Endothelial cell of umbilical vein (primary cell): ENCODE data around the gene YTHDF2. TPM values are rescaled to one million over a fixed set of nuclear protein-coding genes. Genes with fewer than 3 reads are reported as not detected.

Source experiments
- BruUV-seq: library from RNA; stranded (reverse); fragments of 400-500 nt; replicated peaks from 2 replicates; lab custom pipeline; 2021; lab: Mats Ljungman, UMichigan
- CTCF ChIA-PET: fragments of 300-600, 350-600 bp; sonication (Branson Sonifier 250); formaldehyde crosslinking; loops from one replicate; lab custom pipeline; 2021; ENCODE audit warnings: antibody characterized with exemption, inconsistent platforms; lab: Charles Lee
- POLR2A ChIA-PET: fragments of 300-600, 350-600 bp; sonication (Branson Sonifier 250); formaldehyde crosslinking; loops from one replicate; lab custom pipeline; 2021; ENCODE audit warnings: antibody characterized with exemption, inconsistent platforms; lab: Charles Lee
- DNase-seq: peaks from one replicate; pipeline ENCODE4 v3.0.0-alpha.2; 2011; ENCODE audit warnings: low read depth, low spot score
- FAIRE-seq: peaks from 2 replicates; lab custom pipeline; 2011; peaks lifted over from hg19 to GRCh38; lab: Jason Lieb, UNC
- H2AFZ ChIP-seq: 2 replicates; pipeline ENCODE4 v1.6.0; 2012; ENCODE audit warnings: low read depth, low read length, control low read depth, inconsistent platforms
- H3K27ac ChIP-seq: 2 replicates; pipeline ENCODE4 v1.5.1; 2011; ENCODE audit warnings: low read depth, mild to moderate bottlenecking, control low read depth, low read length, moderate library complexity; ENCODE audit not compliant: insufficient read depth
- H3K27me3 ChIP-seq, 2 experiments: 2 replicates each; pipeline versions ENCODE4 v1.6.0 to v1.6.1; 2011; ENCODE audit warnings: low read length in 2 of 2, mixed read lengths in 1 of 2; ENCODE audit not compliant: control insufficient read depth in 2 of 2, insufficient read depth in 2 of 2
- H3K36me3 ChIP-seq, 2 experiments: 2 replicates in 1 of 2; 3 replicates in 1 of 2; pipeline ENCODE4 v1.5.1; 2011; ENCODE audit warnings: low read length in 2 of 2, mild to moderate bottlenecking in 1 of 2, moderate library complexity in 1 of 2; ENCODE audit not compliant: control insufficient read depth in 2 of 2, insufficient read depth in 2 of 2; ENCODE audit errors: extremely low read depth in 1 of 2
- H3K4me1 ChIP-seq: 3 replicates; pipeline ENCODE4 v1.5.1; 2011; ENCODE audit warnings: mild to moderate bottlenecking, low read length; ENCODE audit not compliant: control insufficient read depth, insufficient read depth; ENCODE audit errors: extremely low read depth
- H3K4me2 ChIP-seq: 2 replicates; pipeline ENCODE4 v1.6.1; 2011; ENCODE audit warnings: low read length, control low read depth, mixed read lengths; ENCODE audit not compliant: insufficient read depth
- H3K4me3 ChIP-seq, 3 experiments: fragments of 200-600 bp in 1 of 3; sonication (generic), shearing (Covaris generic) in 1 of 3; replicated peaks in 1 of 3; 2 replicates each; pipeline ENCODE4 v1.5.1; 2011 to 2016; ENCODE audit warnings: control low read depth in 3 of 3, low read length in 3 of 3, mild to moderate bottlenecking in 2 of 3, inconsistent platforms in 1 of 3, low read depth in 1 of 3, moderate library complexity in 1 of 3; ENCODE audit not compliant: insufficient read depth in 1 of 3
- H3K79me2 ChIP-seq: 2 replicates; pipeline ENCODE4 v1.6.0; 2012; ENCODE audit warnings: low read length, inconsistent platforms; ENCODE audit not compliant: control insufficient read depth, insufficient read depth
- H3K9ac ChIP-seq: replicated peaks from 2 replicates; pipeline ENCODE3; 2011; ENCODE audit warnings: low read length, control low read depth; ENCODE audit not compliant: insufficient read depth; ENCODE audit errors: extremely low read depth
- H3K9me1 ChIP-seq: replicated peaks from 3 replicates; pipeline ENCODE4 v1.6.0; 2011; ENCODE audit warnings: mild to moderate bottlenecking, low read length; ENCODE audit not compliant: control insufficient read depth, insufficient read depth; ENCODE audit errors: extremely low read depth
- H3K9me3 ChIP-seq: replicated peaks from 2 replicates; pipeline ENCODE4 v1.5.1; 2012; ENCODE audit warnings: low read length, inconsistent platforms; ENCODE audit not compliant: control insufficient read depth, insufficient read depth
- H4K20me1 ChIP-seq: replicated peaks from 2 replicates; pipeline ENCODE3; 2011; ENCODE audit warnings: mild to moderate bottlenecking, low read length; ENCODE audit not compliant: control insufficient read depth, insufficient read depth; ENCODE audit errors: extremely low read depth
- EZH2 ChIP-seq: IDR thresholded peaks from 2 replicates; pipeline ENCODE4 v1.6.1; 2012; ENCODE audit warnings: borderline replicate concordance, low read depth, mild to moderate bottlenecking, moderate library complexity, low read length, inconsistent platforms; ENCODE audit not compliant: severe bottlenecking
- FOS ChIP-seq: IDR thresholded peaks from 2 replicates; pipeline ENCODE4 v1.6.1; 2011; ENCODE audit warnings: mild to moderate bottlenecking, low read length, moderate library complexity, borderline replicate concordance; ENCODE audit not compliant: insufficient read depth
- GATA2 ChIP-seq: IDR thresholded peaks from 2 replicates; pipeline ENCODE4 v1.7.0; 2011; ENCODE audit warnings: low read depth, mild to moderate bottlenecking, moderate library complexity, mixed read lengths, low read length; ENCODE audit not compliant: insufficient read length, insufficient read depth
- JUN ChIP-seq: IDR thresholded peaks from 2 replicates; pipeline ENCODE4 v1.6.1; 2011; ENCODE audit warnings: borderline replicate concordance, low read depth; ENCODE audit not compliant: insufficient read length, insufficient read depth
- MAX ChIP-seq: IDR thresholded peaks from 2 replicates; pipeline ENCODE4 v1.6.1; 2011; ENCODE audit not compliant: insufficient read depth, insufficient read length
- MYC ChIP-seq: IDR thresholded peaks from one replicate; pipeline ENCODE4 v1.6.1; 2011; ENCODE audit warnings: mild to moderate bottlenecking, low read depth, low read length
- POLR2A ChIP-seq: IDR thresholded peaks from 2 replicates; pipeline ENCODE4 v1.6.1; 2012; ENCODE audit warnings: low read depth, mild to moderate bottlenecking, control low read depth, low read length
- POLR2AphosphoS5 ChIP-seq: IDR thresholded peaks from 2 replicates; pipeline ENCODE4 v1.6.1; 2012; ENCODE audit warnings: low read depth, mild to moderate bottlenecking, control low read depth, low read length, moderate library complexity; ENCODE audit not compliant: insufficient read depth
- dilution Hi-C: fragments of 300-500 bp; cut with MboI; formaldehyde crosslinking; loops from one replicate; pipeline ENCODE4 v1.15.0; 2019; ENCODE audit warnings: low sequenced_read_pairs; ENCODE audit not compliant: extremely low pct_ligation_motif_present
- intact Hi-C: fragments of 100-400 bp; cut with micrococcal nuclease; formaldehyde crosslinking; loops from one replicate; pipeline ENCODE4 v1.10.0; 2022
- polyA plus RNA-seq, 4 experiments: library from polyadenylated mRNA; depleted of rRNA in 3 of 4; stranded (reverse) in 3 of 4; unstranded in 1 of 4; fragments of >200 nt; gene quantifications; 2 replicates each; pipeline versions ENCODE4 v1.2.1 to v1.2.3, GENCODE V29; 2011 to 2012; ENCODE audit warnings: missing spikeins in 1 of 4
- total RNA-seq: library from RNA; stranded (reverse); gene quantifications from 2 replicates; pipeline ENCODE4 v1.2.3, GENCODE V29; 2021
- TF ChIP-seq, protein P1 (sequence below), 2 donors: IDR thresholded peaks; 1 replicate in 1 of 2; 2 replicates in 1 of 2; pipeline ENCODE4 v1.5.1; 2011; ENCODE audit warnings: low read length in 2 of 2, mild to moderate bottlenecking in 2 of 2, moderate library complexity in 2 of 2, control low read depth in 1 of 2, inconsistent platforms in 1 of 2, low read depth in 1 of 2; ENCODE audit not compliant: insufficient read depth in 1 of 2; ENCODE audit errors: extremely low read depth in 1 of 2

Gene YTHDF2
- total and polyA plus RNA-seq, 2 donors (not counting 3 experiments of a cell fraction or from before 2014, with no cell fraction given): 72.4 to 105 TPM

DNA sequence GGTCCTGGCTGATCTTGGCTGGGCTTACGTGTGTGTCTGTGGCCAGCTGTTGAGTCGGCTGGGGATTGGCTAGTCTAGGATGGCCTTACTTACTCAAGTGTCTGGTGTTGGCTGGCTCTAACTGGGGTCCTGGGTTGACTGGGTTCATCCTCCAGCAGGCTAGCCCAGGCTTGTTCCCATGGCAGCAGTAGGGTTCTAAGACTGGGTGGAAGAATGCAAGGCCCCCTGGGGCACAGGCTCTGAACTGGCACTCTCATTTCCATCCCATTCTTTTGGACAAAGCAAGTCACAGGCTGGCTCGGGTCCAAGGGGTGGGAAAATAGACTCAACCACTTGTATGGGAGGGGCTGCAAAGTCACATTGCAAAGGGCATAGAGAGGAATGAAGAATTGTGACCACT lies 67.3 kb downstream of the YTHDF2 start:
- intact Hi-C loops: no loop called here
- H3K4me1 ChIP-seq: no peaks in the 10 kb centered on the region
- BruUV-seq: no TSS peak
- no peak overlapping the region for H3K27ac ChIP-seq
- FAIRE-seq: no peak
- H4K20me1 ChIP-seq: no peaks in the 10 kb centered on the region
- POLR2A ChIA-PET: no interaction called here
- dilution Hi-C loops: no loop called here
- no peaks in the 10 kb centered on the region for H3K9me1 ChIP-seq
- H3K4me2 ChIP-seq: no peak overlapping the region
- TF ChIP-seq JUN: no peak
- no peak for TF ChIP-seq POLR2AphosphoS5
- no peak for TF ChIP-seq GATA2
- TF ChIP-seq MAX: no peak
- TF ChIP-seq FOS: no peak
- TF ChIP-seq, protein P1, sequence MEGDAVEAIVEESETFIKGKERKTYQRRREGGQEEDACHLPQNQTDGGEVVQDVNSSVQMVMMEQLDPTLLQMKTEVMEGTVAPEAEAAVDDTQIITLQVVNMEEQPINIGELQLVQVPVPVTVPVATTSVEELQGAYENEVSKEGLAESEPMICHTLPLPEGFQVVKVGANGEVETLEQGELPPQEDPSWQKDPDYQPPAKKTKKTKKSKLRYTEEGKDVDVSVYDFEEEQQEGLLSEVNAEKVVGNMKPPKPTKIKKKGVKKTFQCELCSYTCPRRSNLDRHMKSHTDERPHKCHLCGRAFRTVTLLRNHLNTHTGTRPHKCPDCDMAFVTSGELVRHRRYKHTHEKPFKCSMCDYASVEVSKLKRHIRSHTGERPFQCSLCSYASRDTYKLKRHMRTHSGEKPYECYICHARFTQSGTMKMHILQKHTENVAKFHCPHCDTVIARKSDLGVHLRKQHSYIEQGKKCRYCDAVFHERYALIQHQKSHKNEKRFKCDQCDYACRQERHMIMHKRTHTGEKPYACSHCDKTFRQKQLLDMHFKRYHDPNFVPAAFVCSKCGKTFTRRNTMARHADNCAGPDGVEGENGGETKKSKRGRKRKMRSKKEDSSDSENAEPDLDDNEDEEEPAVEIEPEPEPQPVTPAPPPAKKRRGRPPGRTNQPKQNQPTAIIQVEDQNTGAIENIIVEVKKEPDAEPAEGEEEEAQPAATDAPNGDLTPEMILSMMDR (IDR thresholded peaks at IDR 0.05; ENCODE audit: extremely low read depth in 1 of 2, insufficient read depth in 1 of 2, low read depth in 1 of 2, low read length in 2 of 2): no peak
- TF ChIP-seq MYC: no peak
- no peak for TF ChIP-seq EZH2
- TF ChIP-seq POLR2A: no peak
- H3K4me3 ChIP-seq: no peak overlapping the region
- CTCF ChIA-PET: interaction anchor here (1.1 kb wide), 1 partner anchor 33 kb away, joined by 3 read pairs; no protein-coding TSS in a partner anchor
- H2AFZ ChIP-seq: no peak overlapping the region
- H3K36me3 ChIP-seq: no peaks in the 10 kb centered on the region
- H3K9ac ChIP-seq: no peak overlapping the region
- H3K9me3 ChIP-seq: no peaks in the 10 kb centered on the region
- DNase-seq: no peak
- peaks cover 0 to 5% of the 10 kb centered on the region in 2 experiments for H3K27me3 ChIP-seq
- H3K79me2 ChIP-seq: no peaks in the 10 kb centered on the region
